Measurements from ENCODE around the gene RASAL1.

DNA sequence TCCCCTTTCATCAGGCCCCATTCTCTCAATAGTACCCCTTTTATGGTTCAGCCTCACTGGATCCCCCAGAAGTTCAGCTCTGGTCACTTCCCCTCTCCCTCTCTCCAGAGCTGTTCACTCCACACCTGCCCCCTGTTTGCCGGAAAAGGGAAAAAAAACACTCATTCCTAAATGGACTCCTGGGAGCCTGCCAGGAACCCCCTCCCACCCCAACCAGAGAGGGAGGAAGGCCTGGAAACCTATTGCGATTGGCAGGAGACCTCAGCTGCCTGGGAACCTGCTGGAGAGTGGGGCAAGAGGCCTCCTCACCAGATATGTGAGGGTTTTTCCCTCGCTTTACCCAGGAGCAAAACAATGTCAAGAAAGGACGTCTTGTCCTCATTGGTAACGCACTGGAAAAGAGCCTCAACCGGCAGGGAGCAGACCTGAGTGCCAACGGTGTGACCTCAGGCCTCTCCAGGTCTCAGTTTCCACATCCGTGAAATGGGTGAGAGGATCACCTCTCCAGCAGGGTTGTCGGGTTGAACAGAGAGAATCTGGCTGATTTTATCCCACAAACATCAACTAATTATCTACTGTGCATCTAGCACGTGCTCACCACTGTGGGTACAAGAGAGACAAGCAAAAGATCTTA, 74.4 kb downstream of the RASAL1 start:
- no peak for TF ChIP-seq POLR2A (IDR thresholded peaks at IDR 0.05)
- TF ChIP-seq, protein P1, sequence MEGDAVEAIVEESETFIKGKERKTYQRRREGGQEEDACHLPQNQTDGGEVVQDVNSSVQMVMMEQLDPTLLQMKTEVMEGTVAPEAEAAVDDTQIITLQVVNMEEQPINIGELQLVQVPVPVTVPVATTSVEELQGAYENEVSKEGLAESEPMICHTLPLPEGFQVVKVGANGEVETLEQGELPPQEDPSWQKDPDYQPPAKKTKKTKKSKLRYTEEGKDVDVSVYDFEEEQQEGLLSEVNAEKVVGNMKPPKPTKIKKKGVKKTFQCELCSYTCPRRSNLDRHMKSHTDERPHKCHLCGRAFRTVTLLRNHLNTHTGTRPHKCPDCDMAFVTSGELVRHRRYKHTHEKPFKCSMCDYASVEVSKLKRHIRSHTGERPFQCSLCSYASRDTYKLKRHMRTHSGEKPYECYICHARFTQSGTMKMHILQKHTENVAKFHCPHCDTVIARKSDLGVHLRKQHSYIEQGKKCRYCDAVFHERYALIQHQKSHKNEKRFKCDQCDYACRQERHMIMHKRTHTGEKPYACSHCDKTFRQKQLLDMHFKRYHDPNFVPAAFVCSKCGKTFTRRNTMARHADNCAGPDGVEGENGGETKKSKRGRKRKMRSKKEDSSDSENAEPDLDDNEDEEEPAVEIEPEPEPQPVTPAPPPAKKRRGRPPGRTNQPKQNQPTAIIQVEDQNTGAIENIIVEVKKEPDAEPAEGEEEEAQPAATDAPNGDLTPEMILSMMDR (IDR thresholded peaks at IDR 0.05), result no peak

Measured in heart left ventricle (tissue), 13 donors.